ENCODE measurements around the gene ARHGEF9. TPM values are rescaled to one million over a fixed set of nuclear protein-coding genes. Genes with fewer than 3 reads are reported as not detected.
"Not testable (repeated sequence)": the region's sequence is repeated elsewhere in the genome, so short reads cannot be mapped to it uniquely, and the experiment has no call there.

Gene ARHGEF9
- total RNA-seq, 2 donors from 2014 or later = 18.5 to 21.6 TPM

- Histone ChIP-seq H3K27ac (no peak overlapping the region), H3K36me3 (no peaks in the 10 kb centered on the region), H3K27me3 (replicated peaks; ENCODE audit: insufficient read depth) (no peaks in the 10 kb centered on the region), H3K4me1 (replicated peaks) (no peaks in the 10 kb centered on the region), H3K4me3 (no peak overlapping the region), H3K9me3 (no peaks in the 10 kb centered on the region)
- intact Hi-C loops (cut with DNase I) = no loop called here
- DNase-seq (ENCODE audit: low spot score) = no peak
- TF ChIP-seq CTCF (IDR thresholded peaks at IDR 0.05) (no peak), POLR2A (IDR thresholded peaks at IDR 0.05) (no peak)
- 95% methylated on average over 2 of the region's 2 CpGs for WGBS
Measured at GRCh38 chrX:63810746-63811145, 25.7 kb upstream of the ARHGEF9 start.

- WGBS = 29% methylated on average over 3 of the region's 3 CpGs
- Histone ChIP-seq H3K36me3 (no peaks in the 10 kb centered on the region), H3K4me1 (replicated peaks) (no peaks in the 10 kb centered on the region), H3K9me3 (no peaks in the 10 kb centered on the region), H3K27ac (no peak overlapping the region), H3K4me3 (no peak overlapping the region), H3K27me3 (replicated peaks; ENCODE audit: insufficient read depth) (no peaks in the 10 kb centered on the region)
- intact Hi-C loops (cut with DNase I) = no loop called here
- TF ChIP-seq POLR2AphosphoS5 (IDR thresholded peaks at IDR 0.05) (no peak), POLR2A (IDR thresholded peaks at IDR 0.05) (no peak), CTCF (IDR thresholded peaks at IDR 0.05) (no peak)
- DNase-seq (ENCODE audit: low spot score) = no peak
Measured at GRCh38 chrX:63809173-63809572, 24.2 kb upstream of the ARHGEF9 start.

GRCh38 chrX:63795406-63795805 is 10.4 kb upstream of the ARHGEF9 start:
- intact Hi-C loops (cut with DNase I); H3K9me3 ChIP-seq; H3K36me3 ChIP-seq; H3K27ac ChIP-seq; DNase-seq (ENCODE audit: low spot score); H3K4me1 ChIP-seq (replicated peaks); H3K4me3 ChIP-seq; H3K27me3 ChIP-seq (replicated peaks; ENCODE audit: insufficient read depth): not testable (repeated sequence)
- 94% methylated on average over 2 of the region's 2 CpGs for WGBS

GRCh38 chrX:63785708-63786040 is 660 bp upstream of the ARHGEF9 start:
- Histone ChIP-seq H3K27ac (no peak overlapping the region), H3K36me3 (no peaks in the 10 kb centered on the region), H3K4me3 (peak overlapping the region in 1 of 2 donors; percentile 22), H3K9me3 (no peaks in the 10 kb centered on the region), H3K4me1 (replicated peaks) (no peaks in the 10 kb centered on the region), H3K27me3 (replicated peaks; ENCODE audit: insufficient read depth) (no peaks in the 10 kb centered on the region)
- no peak for DNase-seq (ENCODE audit: low spot score)
- WGBS = 52% methylated on average over 4 of the region's 4 CpGs
- no peak for TF ChIP-seq POLR2AphosphoS5 (IDR thresholded peaks at IDR 0.05)
- no peak for TF ChIP-seq CTCF (IDR thresholded peaks at IDR 0.05)
- no peak for TF ChIP-seq POLR2A (IDR thresholded peaks at IDR 0.05)
- intact Hi-C loops (cut with DNase I) = no loop called here

- Histone ChIP-seq H3K9me3 (no peaks in the 10 kb centered on the region), H3K36me3 (no peaks in the 10 kb centered on the region), H3K4me1 (replicated peaks) (no peaks in the 10 kb centered on the region), H3K27ac (no peak overlapping the region), H3K27me3 (replicated peaks; ENCODE audit: insufficient read depth) (no peaks in the 10 kb centered on the region), H3K4me3 (peak overlapping the region; percentile 22 to 29)
- intact Hi-C loops (cut with DNase I) = no loop called here
- DNase-seq (ENCODE audit: low spot score) = no peak
- 23% methylated on average over 4 of the region's 4 CpGs for WGBS
- TF ChIP-seq CTCF (IDR thresholded peaks at IDR 0.05) (no peak), POLR2AphosphoS5 (IDR thresholded peaks at IDR 0.05) (no peak), POLR2A (IDR thresholded peaks at IDR 0.05) (no peak)
Measured at GRCh38 chrX:63784346-63784901, 590 bp downstream of the ARHGEF9 start.
